NCI-H187 treated with DMSO at 0.1 percent for 48 hours (cell line): Measurements from ENCODE around the gene PSRC1.
"Not testable (repeated sequence)": the region's sequence is repeated elsewhere in the genome, so short reads cannot be mapped to it uniquely, and the experiment has no call there.

Experiments used
- DNase-seq: peaks from one replicate; lab custom pipeline; 2025; lab: John Stamatoyannopoulos, UW

PSRC1 gene

GRCh38 chr1:109295712-109296415 lies 12.9 kb upstream of the PSRC1 start:
- no peak for DNase-seq

DNA sequence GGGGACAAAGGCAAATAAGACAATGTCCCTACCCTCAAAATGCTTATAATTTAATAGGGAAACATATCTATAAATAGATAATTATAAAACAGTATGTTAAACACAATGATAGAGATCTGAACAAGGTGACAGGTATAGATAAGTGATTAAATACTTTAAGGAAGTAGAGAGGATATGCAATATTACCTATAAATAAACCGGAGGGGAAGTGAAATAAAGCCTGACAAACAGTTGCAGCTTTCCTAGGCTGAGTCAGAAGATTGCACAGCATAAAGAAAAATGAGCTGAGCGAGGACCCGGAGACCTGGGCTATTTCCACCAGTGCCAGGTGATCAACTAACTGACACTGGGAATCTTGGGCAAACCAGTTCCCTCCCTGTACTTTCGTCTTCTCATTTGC lies 11.5 kb upstream of the PSRC1 start:
- no peak for DNase-seq

DNA sequence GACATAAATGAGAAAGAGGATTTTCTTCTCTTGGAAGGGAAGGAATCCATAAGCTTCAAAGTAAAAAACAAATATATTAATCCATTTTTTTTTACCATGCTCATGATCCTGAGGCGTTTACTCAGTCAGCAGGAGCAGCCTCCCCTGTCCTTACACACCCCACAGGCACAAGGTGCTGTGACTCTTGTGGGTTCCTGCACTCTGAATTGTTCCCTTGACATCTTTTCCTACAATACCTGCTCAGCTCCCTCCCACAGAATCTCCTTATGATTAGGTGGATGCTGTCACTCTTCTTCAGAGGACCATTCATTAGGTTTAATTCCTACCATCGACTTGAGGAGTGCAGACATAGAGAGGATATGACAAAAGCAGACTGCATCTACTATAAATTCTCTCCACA lies 10.1 kb upstream of the PSRC1 start:
- DNase-seq = no peak

- DNase-seq = no peak
Observed at GRCh38 chr1:109292364-109292763, 9.4 kb upstream of the PSRC1 start.

GRCh38 chr1:109290998-109291397 lies 8.1 kb upstream of the PSRC1 start:
- no peak for DNase-seq

DNA sequence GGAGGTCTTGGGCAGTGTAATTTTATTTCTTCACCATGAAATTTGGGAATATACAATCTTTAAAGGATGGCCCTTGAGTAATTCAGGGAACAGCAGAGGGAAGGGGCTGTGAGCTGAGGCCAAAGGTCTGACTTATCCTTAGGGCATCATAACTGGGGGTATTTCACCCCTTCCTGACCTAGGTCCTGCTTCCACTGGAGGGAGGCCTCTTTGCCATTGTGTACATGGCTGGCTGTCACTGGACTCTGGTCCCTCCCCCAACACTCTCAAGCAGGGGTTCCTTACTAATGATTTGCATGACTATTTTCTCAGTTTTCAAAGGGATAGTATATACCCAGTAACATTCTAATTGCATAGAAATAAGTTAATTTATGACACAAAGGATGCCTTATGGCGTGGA lies 7.2 kb upstream of the PSRC1 start:
- no peak for DNase-seq

- DNase-seq = not testable (repeated sequence)
Observed at GRCh38 chr1:109286762-109287161, 3.8 kb upstream of the PSRC1 start.

DNA sequence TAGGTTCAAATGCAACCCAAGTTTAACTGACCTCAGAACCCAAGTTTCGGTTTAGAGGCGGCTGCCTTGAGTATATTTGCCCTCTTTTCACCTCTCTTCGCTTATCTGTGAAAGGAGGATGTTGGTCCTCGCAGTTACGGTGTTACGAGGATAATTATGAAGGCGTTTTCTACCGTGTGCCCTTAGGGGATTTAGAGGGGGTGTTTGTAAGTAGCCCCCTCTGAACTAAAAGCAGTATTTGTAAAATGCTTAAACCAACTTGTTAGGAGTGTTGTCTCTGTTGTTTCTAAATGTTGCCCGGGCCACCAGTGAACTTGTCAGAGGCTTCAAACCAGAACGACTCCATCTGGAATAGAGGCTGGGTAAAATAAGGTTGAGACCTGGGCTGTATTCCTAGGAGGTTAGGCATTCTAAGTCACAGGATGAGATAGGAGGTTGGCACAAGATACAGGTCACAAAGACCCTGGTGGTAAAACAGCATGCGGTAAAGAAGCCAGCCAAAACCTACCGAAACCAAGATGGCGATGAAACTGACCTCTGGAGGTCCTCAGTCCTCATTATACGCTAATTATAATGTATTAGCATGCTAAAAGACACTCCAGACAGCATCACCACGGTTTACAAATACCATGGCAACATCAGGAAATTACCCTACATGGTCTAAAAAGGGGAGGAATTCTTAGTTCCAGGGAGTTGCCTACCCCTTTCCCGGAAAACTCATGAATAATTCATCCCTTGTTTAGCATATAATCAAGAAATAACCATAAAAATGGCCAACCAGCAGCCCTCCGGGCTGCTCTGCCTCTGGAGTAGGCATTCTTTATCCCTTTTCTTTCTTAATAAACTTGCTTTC lies 1.0 kb upstream of the PSRC1 start:
- DNase-seq = no peak

DNA sequence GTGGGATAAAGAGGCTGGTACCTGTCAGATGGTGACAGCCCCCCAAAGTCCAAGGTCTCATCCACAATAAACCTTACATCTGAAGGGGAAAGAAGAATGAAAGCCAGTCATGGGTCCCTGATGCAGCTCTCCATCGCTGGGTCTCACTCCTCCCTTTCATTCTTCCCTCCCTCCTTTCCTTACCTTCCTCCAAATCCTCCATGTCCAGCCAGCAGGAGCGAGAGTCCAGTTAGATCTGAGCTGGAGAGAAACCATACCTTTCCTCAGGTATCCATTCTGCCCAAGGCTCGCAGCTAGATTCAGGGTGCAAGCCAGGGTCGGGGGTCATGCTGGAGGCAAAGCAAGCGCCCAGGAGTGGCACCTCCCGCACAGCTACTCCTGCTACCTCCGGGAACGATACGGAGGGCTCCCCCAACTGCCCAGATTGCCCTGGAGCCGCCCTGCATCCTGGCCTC lies 421 bp downstream of the PSRC1 start:
- DNase-seq = no peak

- DNase-seq = no peak
Observed at GRCh38 chr1:109281680-109282496, 1.1 kb downstream of the PSRC1 start.

DNA sequence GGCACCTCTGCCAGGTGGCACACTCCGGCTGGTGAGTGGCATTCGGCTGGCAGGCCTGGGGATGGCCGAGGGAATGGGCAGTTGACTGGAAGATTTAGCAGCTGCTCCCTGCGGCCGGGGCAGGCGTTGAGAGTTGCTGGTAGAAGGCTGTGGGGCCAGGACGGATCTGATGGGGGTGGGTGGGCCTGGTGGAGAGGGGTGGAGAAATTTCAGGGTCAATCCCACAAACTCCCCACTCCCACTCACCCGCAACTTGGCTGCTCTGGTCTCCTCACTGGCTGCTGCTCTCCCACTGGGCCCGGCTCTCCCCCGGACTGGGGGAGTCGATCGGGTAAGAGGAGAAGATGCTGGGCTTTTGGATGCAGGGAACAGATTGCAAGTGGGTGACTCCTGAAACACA lies 2.1 kb downstream of the PSRC1 start:
- DNase-seq = no peak

- DNase-seq = no peak
Observed at GRCh38 chr1:109279615-109280278, 3.2 kb downstream of the PSRC1 start.

- DNase-seq = no peak
Observed at GRCh38 chr1:109277434-109278204, 5.3 kb downstream of the PSRC1 start.

- DNase-seq = no peak
Observed at GRCh38 chr1:109275706-109276345, 7.1 kb downstream of the PSRC1 start.

DNA sequence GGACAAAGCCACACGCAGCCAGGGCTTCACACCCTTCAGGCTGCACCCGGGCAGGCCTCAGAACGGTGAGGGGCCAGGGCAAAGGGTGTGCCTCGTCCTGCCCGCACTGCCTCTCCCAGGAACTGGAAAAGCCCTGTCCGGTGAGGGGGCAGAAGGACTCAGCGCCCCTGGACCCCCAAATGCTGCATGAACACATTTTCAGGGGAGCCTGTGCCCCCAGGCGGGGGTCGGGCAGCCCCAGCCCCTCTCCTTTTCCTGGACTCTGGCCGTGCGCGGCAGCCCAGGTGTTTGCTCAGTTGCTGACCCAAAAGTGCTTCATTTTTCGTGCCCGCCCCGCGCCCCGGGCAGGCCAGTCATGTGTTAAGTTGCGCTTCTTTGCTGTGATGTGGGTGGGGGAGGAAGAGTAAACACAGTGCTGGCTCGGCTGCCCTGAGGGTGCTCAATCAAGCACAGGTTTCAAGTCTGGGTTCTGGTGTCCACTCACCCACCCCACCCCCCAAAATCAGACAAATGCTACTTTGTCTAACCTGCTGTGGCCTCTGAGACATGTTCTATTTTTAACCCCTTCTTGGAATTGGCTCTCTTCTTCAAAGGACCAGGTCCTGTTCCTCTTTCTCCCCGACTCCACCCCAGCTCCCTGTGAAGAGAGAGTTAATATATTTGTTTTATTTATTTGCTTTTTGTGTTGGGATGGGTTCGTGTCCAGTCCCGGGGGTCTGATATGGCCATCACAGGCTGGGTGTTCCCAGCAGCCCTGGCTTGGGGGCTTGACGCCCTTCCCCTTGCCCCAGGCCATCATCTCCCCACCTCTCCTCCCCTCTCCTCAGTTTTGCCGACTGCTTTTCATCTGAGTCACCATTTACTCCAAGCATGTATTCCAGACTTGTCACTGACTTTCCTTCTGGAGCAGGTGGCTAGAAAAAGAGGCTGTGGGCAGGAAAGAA lies 8.1 kb downstream of the PSRC1 start:
- no peak for DNase-seq

GRCh38 chr1:109273570-109274288 lies 9.2 kb downstream of the PSRC1 start:
- no peak for DNase-seq

- DNase-seq = no peak
Observed at GRCh38 chr1:109272831-109273547, 10.0 kb downstream of the PSRC1 start.
